ENCODE results near the gene MMD2.
"Not testable (repeated sequence)": the region's sequence is repeated elsewhere in the genome, so short reads cannot be mapped to it uniquely, and the experiment has no call there.

Gene MMD2

GRCh38 chr7:4894482-4894881 lies 64.5 kb downstream of the MMD2 start:
- no peak for DNase-seq (ENCODE audit: low read depth)

GRCh38 chr7:4893929-4894475 lies 65.0 kb downstream of the MMD2 start:
- no peak for DNase-seq (ENCODE audit: low read depth)

GRCh38 chr7:4893188-4893587 lies 65.8 kb downstream of the MMD2 start:
- not testable (repeated sequence) for DNase-seq (ENCODE audit: low read depth)

GRCh38 chr7:4891522-4891921 lies 67.5 kb downstream of the MMD2 start:
- DNase-seq (ENCODE audit: low read depth) = not testable (repeated sequence)

GRCh38 chr7:4889682-4890081 lies 69.3 kb downstream of the MMD2 start:
- DNase-seq (ENCODE audit: low read depth) = no peak

GRCh38 chr7:4888161-4888560 lies 70.8 kb downstream of the MMD2 start:
- DNase-seq (ENCODE audit: low read depth) = no peak

- DNase-seq (ENCODE audit: low read depth) = no peak
These were observed 72.3 kb downstream of the MMD2 start for GRCh38 chr7:4886671-4887070.

GRCh38 chr7:4885317-4885807 lies 73.6 kb downstream of the MMD2 start:
- DNase-seq (ENCODE audit: low read depth) = no peak

GRCh38 chr7:4884164-4884563 lies 74.8 kb downstream of the MMD2 start:
- no peak for DNase-seq (ENCODE audit: low read depth)

- peak; percentile 85 for DNase-seq (ENCODE audit: low read depth)
These were observed 75.4 kb downstream of the MMD2 start, which contains the start of gene RADIL for GRCh38 chr7:4883372-4884144. RADIL (minus strand) TSS chr7:4883716; CDS start chr7:4878139, 5,577 bp downstream.

- DNase-seq (ENCODE audit: low read depth) = no peak
These were observed 76.0 kb downstream of the MMD2 start for GRCh38 chr7:4883033-4883371.

- DNase-seq (ENCODE audit: low read depth) = no peak
These were observed 76.6 kb downstream of the MMD2 start for GRCh38 chr7:4882169-4883032.

- no peak for DNase-seq (ENCODE audit: low read depth)
These were observed 78.8 kb downstream of the MMD2 start for GRCh38 chr7:4880218-4880617.

- DNase-seq (ENCODE audit: low read depth) = no peak
These were observed 79.4 kb downstream of the MMD2 start for GRCh38 chr7:4879396-4880081.

- no peak for DNase-seq (ENCODE audit: low read depth)
These were observed 80.4 kb downstream of the MMD2 start for GRCh38 chr7:4878336-4879335.

- no peak for DNase-seq (ENCODE audit: low read depth)
These were observed 82.4 kb downstream of the MMD2 start for GRCh38 chr7:4876586-4876985.

- no peak for DNase-seq (ENCODE audit: low read depth)
These were observed 83.6 kb downstream of the MMD2 start for GRCh38 chr7:4875391-4875790.

- DNase-seq (ENCODE audit: low read depth) = no peak
These were observed 85.7 kb downstream of the MMD2 start for GRCh38 chr7:4873071-4873944.

- DNase-seq (ENCODE audit: low read depth) = no peak
These were observed 86.9 kb downstream of the MMD2 start for GRCh38 chr7:4871930-4872675.

Measured in stimulated activated CD8-positive, alpha-beta memory T cell treated with anti-CD3 and anti-CD28 coated beads, Interleukin-15, amount 100 ng/mL, for 24 hours (primary cell).